ENCODE results near the gene RBPJ.
"Not testable (repeated sequence)": the region's sequence is repeated elsewhere in the genome, so short reads cannot be mapped to it uniquely, and the experiment has no call there.

The RBPJ gene

GRCh38 chr4:26311633-26312032, 9.2 kb upstream of the RBPJ start:
- no peak for DNase-seq (ENCODE audit: low read depth, low spot score)
- in situ Hi-C loops (cut with HindIII; ENCODE audit: low sequenced_read_pairs): no loop called here
- no peak overlapping the region for H3K4me3 ChIP-seq (ENCODE audit: low read depth, low read length)
- no peak for TF ChIP-seq CTCF (IDR thresholded peaks at IDR 0.05; ENCODE audit: low read depth, low read length)

- DNase-seq (ENCODE audit: low read depth, low spot score); H3K4me3 ChIP-seq (ENCODE audit: low read depth, low read length); in situ Hi-C loops (cut with HindIII; ENCODE audit: low sequenced_read_pairs): not testable (repeated sequence)
These were observed 5.4 kb upstream of the RBPJ start for GRCh38 chr4:26315316-26315932.

- in situ Hi-C loops (cut with HindIII; ENCODE audit: low sequenced_read_pairs): no loop called here
- no peak overlapping the region for H3K4me3 ChIP-seq (ENCODE audit: low read depth, low read length)
- TF ChIP-seq CTCF (IDR thresholded peaks at IDR 0.05; ENCODE audit: low read depth, low read length): no peak
- DNase-seq (ENCODE audit: low read depth, low spot score): no peak
These were observed 3.0 kb upstream of the RBPJ start for GRCh38 chr4:26317766-26318165.

- peak overlapping the region; percentile 75 for H3K4me3 ChIP-seq (ENCODE audit: low read depth, low read length)
- peak; percentile 100 for DNase-seq (ENCODE audit: low read depth, low spot score)
- no peak for TF ChIP-seq CTCF (IDR thresholded peaks at IDR 0.05; ENCODE audit: low read depth, low read length)
- in situ Hi-C loops (cut with HindIII; ENCODE audit: low sequenced_read_pairs): no loop called here
These were observed 1.3 kb upstream of the RBPJ start for GRCh38 chr4:26319467-26319948.

- TF ChIP-seq CTCF (IDR thresholded peaks at IDR 0.05; ENCODE audit: low read depth, low read length): no peak
- no peak for DNase-seq (ENCODE audit: low read depth, low spot score)
- peak overlapping the region; percentile 75 for H3K4me3 ChIP-seq (ENCODE audit: low read depth, low read length)
- in situ Hi-C loops (cut with HindIII; ENCODE audit: low sequenced_read_pairs): no loop called here
These were observed 771 bp upstream of the RBPJ start for GRCh38 chr4:26319949-26320537.

GRCh38 chr4:26321373-26322221, 783 bp downstream of the RBPJ start:
- no peak for TF ChIP-seq CTCF (IDR thresholded peaks at IDR 0.05; ENCODE audit: low read depth, low read length)
- DNase-seq (ENCODE audit: low read depth, low spot score): no peak
- in situ Hi-C loops (cut with HindIII; ENCODE audit: low sequenced_read_pairs): no loop called here
- H3K4me3 ChIP-seq (ENCODE audit: low read depth, low read length): peak overlapping the region; percentile 75

- in situ Hi-C loops (cut with HindIII; ENCODE audit: low sequenced_read_pairs): no loop called here
- peak overlapping the region; percentile 75 for H3K4me3 ChIP-seq (ENCODE audit: low read depth, low read length)
- TF ChIP-seq CTCF (IDR thresholded peaks at IDR 0.05; ENCODE audit: low read depth, low read length): no peak
- DNase-seq (ENCODE audit: low read depth, low spot score): no peak
These were observed 1.5 kb downstream of the RBPJ start for GRCh38 chr4:26322346-26322745.
